ENCODE data around the gene ZMYM2.
"Not testable (repeated sequence)": the region's sequence is repeated elsewhere in the genome, so short reads cannot be mapped to it uniquely, and the experiment has no call there.

ZMYM2 gene

GRCh38 chr13:19984430-19985218 is 26.1 kb downstream of the ZMYM2 start:
- no peak for DNase-seq

GRCh38 chr13:19985219-19985556 is 26.7 kb downstream of the ZMYM2 start:
- no peak for DNase-seq

GRCh38 chr13:19991531-19991930 is 33.0 kb downstream of the ZMYM2 start:
- no peak for DNase-seq

GRCh38 chr13:19993024-19993423 is 34.5 kb downstream of the ZMYM2 start:
- no peak for DNase-seq

- DNase-seq, result no peak
Measured at GRCh38 chr13:19998960-19999359, 40.4 kb downstream of the ZMYM2 start.

- DNase-seq, result no peak
Measured at GRCh38 chr13:20000062-20000552, 41.6 kb downstream of the ZMYM2 start.

- DNase-seq, result no peak
Measured at GRCh38 chr13:20001366-20002190, 43.1 kb downstream of the ZMYM2 start.

- no peak for DNase-seq
Measured at GRCh38 chr13:20002787-20003186, 44.3 kb downstream of the ZMYM2 start.

GRCh38 chr13:20006206-20006605 is 47.7 kb downstream of the ZMYM2 start:
- DNase-seq, result no peak

- no peak for DNase-seq
Measured at GRCh38 chr13:20015763-20016162, 57.2 kb downstream of the ZMYM2 start.

GRCh38 chr13:20016649-20017364 is 58.3 kb downstream of the ZMYM2 start:
- no peak for DNase-seq

GRCh38 chr13:20017365-20017711 is 58.8 kb downstream of the ZMYM2 start:
- no peak for DNase-seq

- DNase-seq, result no peak
Measured at GRCh38 chr13:20019043-20019442, 60.5 kb downstream of the ZMYM2 start.

- no peak for DNase-seq
Measured at GRCh38 chr13:20024702-20025101, 66.2 kb downstream of the ZMYM2 start.

- DNase-seq, result no peak
Measured at GRCh38 chr13:20028953-20029352, 70.4 kb downstream of the ZMYM2 start.

- no peak for DNase-seq
Measured at GRCh38 chr13:20033486-20033885, 75.0 kb downstream of the ZMYM2 start.

GRCh38 chr13:20035130-20035529 is 76.6 kb downstream of the ZMYM2 start:
- no peak for DNase-seq

GRCh38 chr13:20037908-20038307 is 79.4 kb downstream of the ZMYM2 start:
- no peak for DNase-seq

- DNase-seq, result not testable (repeated sequence)
Measured at GRCh38 chr13:20042603-20043002, 84.1 kb downstream of the ZMYM2 start.

- no peak for DNase-seq
Measured at GRCh38 chr13:20043207-20043925, 84.8 kb downstream of the ZMYM2 start.

GRCh38 chr13:20044086-20044485 is 85.6 kb downstream of the ZMYM2 start:
- DNase-seq, result no peak

GRCh38 chr13:20045950-20046548 is 87.5 kb downstream of the ZMYM2 start:
- no peak for DNase-seq

Data from NCI-H2029 (cell line).